IMR-90 (cell line): ENCODE results near the gene POU2F2. TPM values are rescaled to one million over a fixed set of nuclear protein-coding genes. Genes with fewer than 3 reads are reported as not detected.

Experiments used
- ATAC-seq: fragments of 200-7000 bp; cut with Tn5 transposase; 2 replicates; pipeline ENCODE4 v1.9.1; 2020; ENCODE audit warnings: low read depth, mild to moderate bottlenecking, moderate library complexity
- BruUV-seq: library from RNA; stranded (reverse); fragments of 400-500 nt; replicated peaks from 2 replicates; lab custom pipeline; 2021; lab: Mats Ljungman, UMichigan
- CTCF ChIA-PET: fragments of 300-600 bp; formaldehyde crosslinking; extraction: SDS; loops from one replicate; lab custom pipeline; 2021; ENCODE audit warnings: antibody characterized with exemption; lab: Yijun Ruan, JAX
- POLR2A ChIA-PET: fragments of 300-600 bp; sonication (Branson Sonifier 250); formaldehyde crosslinking; loops from one replicate; lab custom pipeline; 2022; ENCODE audit warnings: antibody characterized with exemption; ENCODE audit not compliant: unreplicated experiment; lab: Charles Lee
- DNase-seq: peaks from one replicate; pipeline ENCODE4 v3.0.0; 2013
- H2AFZ ChIP-seq: replicated peaks from 2 replicates; pipeline ENCODE3; 2013; ENCODE audit warnings: low read length, mild to moderate bottlenecking; ENCODE audit not compliant: poor library complexity
- H2AK5ac ChIP-seq: 2 replicates; pipeline ENCODE4 v1.6.1; 2013; ENCODE audit warnings: low read depth, low read length, inconsistent platforms
- H2AK9ac ChIP-seq: replicated peaks from 2 replicates; pipeline ENCODE3; 2013; ENCODE audit warnings: mild to moderate bottlenecking, low read depth, low read length, moderate library complexity; ENCODE audit not compliant: poor library complexity
- H2BK120ac ChIP-seq: 2 replicates; pipeline ENCODE4 v1.6.1; 2013; ENCODE audit warnings: low read depth, low read length, inconsistent platforms
- H2BK15ac ChIP-seq: 3 replicates; pipeline ENCODE4 v1.6.1; 2013; ENCODE audit warnings: low read depth, low read length, inconsistent platforms
- H2BK20ac ChIP-seq: 2 replicates; pipeline ENCODE4 v1.6.1; 2013; ENCODE audit warnings: low read depth, mild to moderate bottlenecking, inconsistent platforms, low read length, moderate library complexity
- H2BK5ac ChIP-seq: 2 replicates; pipeline ENCODE4 v1.6.1; 2013; ENCODE audit warnings: mild to moderate bottlenecking, low read depth, low read length, inconsistent platforms; ENCODE audit not compliant: poor library complexity, severe bottlenecking
- H3K14ac ChIP-seq: replicated peaks from 2 replicates; pipeline ENCODE4 v1.6.1; 2013; ENCODE audit warnings: low read depth, low read length, inconsistent platforms
- H3K18ac ChIP-seq: 2 replicates; pipeline ENCODE4 v1.6.1; 2013; ENCODE audit warnings: low read depth, low read length, control low read depth
- H3K23ac ChIP-seq: 2 replicates; pipeline ENCODE4 v1.6.1; 2013; ENCODE audit warnings: low read depth, low read length, inconsistent platforms
- H3K27ac ChIP-seq: 2 replicates; pipeline ENCODE4 v1.5.1; 2013; ENCODE audit warnings: mild to moderate bottlenecking, control low read depth, low read length; ENCODE audit not compliant: insufficient read depth
- H3K27me3 ChIP-seq: 2 replicates; pipeline ENCODE4 v1.6.1; 2013; ENCODE audit warnings: low read length; ENCODE audit not compliant: control insufficient read depth, insufficient read depth
- H3K36me3 ChIP-seq: 2 replicates; pipeline ENCODE4 v1.6.1; 2013; ENCODE audit warnings: low read length, mixed read lengths; ENCODE audit not compliant: control insufficient read depth, insufficient read depth
- H3K4ac ChIP-seq: 2 replicates; pipeline ENCODE4 v1.6.1; 2013; ENCODE audit warnings: low read depth, low read length, inconsistent platforms
- H3K4me1 ChIP-seq: 2 replicates; pipeline ENCODE4 v1.6.1; 2013; ENCODE audit warnings: low read length, mixed read lengths; ENCODE audit not compliant: control insufficient read depth, insufficient read depth
- H3K4me2 ChIP-seq: 2 replicates; pipeline ENCODE4 v1.6.1; 2013; ENCODE audit warnings: low read depth, mild to moderate bottlenecking, control low read depth, low read length, moderate library complexity
- H3K4me3 ChIP-seq: 2 replicates; pipeline ENCODE4 v1.5.1; 2013; ENCODE audit warnings: low read depth, mild to moderate bottlenecking, control low read depth, low read length, moderate library complexity; ENCODE audit not compliant: insufficient read depth
- H3K56ac ChIP-seq: 2 replicates; pipeline ENCODE4 v1.6.1; 2013; ENCODE audit warnings: low read length, inconsistent platforms; ENCODE audit not compliant: insufficient read depth; ENCODE audit errors: extremely low read depth
- H3K79me1 ChIP-seq, 2 experiments: 2 replicates each; pipeline ENCODE4 v1.6.1; 2013; ENCODE audit warnings: low read length in 2 of 2, inconsistent platforms in 1 of 2, low read depth in 1 of 2
- H3K9ac ChIP-seq: 2 replicates; pipeline ENCODE4 v1.6.1; 2013; ENCODE audit warnings: low read depth, low read length, control low read depth
- H3K9me1 ChIP-seq: 2 replicates; pipeline ENCODE4 v1.6.1; 2013; ENCODE audit warnings: low read length, inconsistent platforms; ENCODE audit not compliant: insufficient read depth
- H3K9me3 ChIP-seq: 2 replicates; pipeline ENCODE4 v1.6.1; 2013; ENCODE audit warnings: low read length; ENCODE audit not compliant: control insufficient read depth, insufficient read depth
- H4K20me1 ChIP-seq: 2 replicates; pipeline ENCODE4 v1.6.1; 2013; ENCODE audit warnings: low read length, inconsistent platforms; ENCODE audit not compliant: insufficient read depth
- H4K5ac ChIP-seq: 2 replicates; pipeline ENCODE4 v1.6.1; 2013; ENCODE audit warnings: mild to moderate bottlenecking, low read depth, low read length, control low read depth
- H4K8ac ChIP-seq, 2 experiments: 2 replicates each; pipeline ENCODE4 v1.6.1; 2013; ENCODE audit warnings: low read depth in 2 of 2, low read length in 2 of 2, control low read depth in 1 of 2, inconsistent platforms in 1 of 2
- H4K91ac ChIP-seq: 2 replicates; pipeline ENCODE4 v1.6.1; 2013; ENCODE audit warnings: low read depth, low read length, inconsistent platforms; ENCODE audit not compliant: insufficient read depth
- BHLHE40 ChIP-seq: fragments of 150-350 bp; IDR thresholded peaks from 2 replicates; pipeline ENCODE4 v1.6.1; 2016; ENCODE audit warnings: mild to moderate bottlenecking, low read depth, low read length
- CTCF ChIP-seq: conservative IDR thresholded peaks from 2 replicates; pipeline ENCODE4 v1.5.1; 2012; ENCODE audit warnings: mild to moderate bottlenecking, low read depth, low read length, improper control_type of control experiment
- FOS ChIP-seq: fragments of 150-350 bp; IDR thresholded peaks from 2 replicates; pipeline ENCODE4 v1.6.1; 2016; ENCODE audit warnings: low read depth, low read length
- MAFK ChIP-seq: IDR thresholded peaks from 2 replicates; pipeline ENCODE4 v1.6.1; 2012; ENCODE audit warnings: low read depth, low read length, improper control_type of control experiment
- MAZ ChIP-seq: IDR thresholded peaks from 2 replicates; pipeline ENCODE4 v1.6.1; 2012; ENCODE audit warnings: low read depth, mild to moderate bottlenecking, low read length, improper control_type of control experiment, moderate library complexity, borderline replicate concordance
- MXI1 ChIP-seq: IDR thresholded peaks from 2 replicates; pipeline ENCODE4 v1.6.1; 2012; ENCODE audit warnings: low read depth, mild to moderate bottlenecking, low read length, moderate library complexity, borderline replicate concordance
- NFE2L2 ChIP-seq: fragments of 150-350 bp; IDR thresholded peaks from 2 replicates; pipeline ENCODE4 v1.6.1; 2016; ENCODE audit warnings: low read depth, mild to moderate bottlenecking, low read length
- RAD21 ChIP-seq: IDR thresholded peaks from 2 replicates; pipeline ENCODE4 v1.6.1; 2012; ENCODE audit warnings: low read length, improper control_type of control experiment
- RCOR1 ChIP-seq: IDR thresholded peaks from 2 replicates; pipeline ENCODE4 v1.6.1; 2012; ENCODE audit warnings: mild to moderate bottlenecking, low read length, improper control_type of control experiment; ENCODE audit not compliant: insufficient replicate concordance
- RFX5 ChIP-seq: IDR thresholded peaks from 2 replicates; pipeline ENCODE4 v1.8.0; 2012; ENCODE audit warnings: low read depth, mild to moderate bottlenecking, low read length, moderate library complexity
- SMC3 ChIP-seq: fragments of 150-350 bp; IDR thresholded peaks from 2 replicates; pipeline ENCODE4 v1.6.1; 2016; ENCODE audit warnings: low read depth, mild to moderate bottlenecking, antibody characterized with exemption, low read length, moderate library complexity
- USF2 ChIP-seq: fragments of 150-350 bp; IDR thresholded peaks from 2 replicates; pipeline ENCODE4 v1.6.1; 2017; ENCODE audit warnings: mild to moderate bottlenecking, antibody characterized with exemption, low read length, low read depth
- WGBS, 2 experiments: methylation state at CpG; one replicate each; pipeline versions ENCODE4 v1.1.5 to v1.1.7; 2013; ENCODE audit warnings: missing lambda C conversion rate in 2 of 2; ENCODE audit not compliant: insufficient read length in 1 of 2; ENCODE audit errors: extremely low coverage in 2 of 2; 5-methylcytosine and 5-hydroxymethylcytosine counted together
- dilution Hi-C: fragments of 300-500 bp; cut with HindIII; formaldehyde crosslinking; loops from one replicate; pipeline ENCODE4 v1.14.3; 2018; ENCODE audit warnings: low sequenced_read_pairs; ENCODE audit not compliant: unreplicated experiment
- in situ Hi-C: fragments of 300-500 bp; cut with MboI; formaldehyde crosslinking; loops from 3 replicates; pipeline ENCODE4 v1.14.3; 2019; ENCODE audit warnings: low sequenced_read_pairs, inconsistent platforms, mixed read lengths
- intact Hi-C: fragments of 100-400 bp; cut with micrococcal nuclease; formaldehyde crosslinking; loops from 2 replicates; pipeline ENCODE4 v1.10.0; 2022
- polyA plus RNA-seq, 3 experiments: library from polyadenylated mRNA; depleted of rRNA; stranded (reverse); fragments of >200 nt; gene quantifications; 2 replicates each; pipeline ENCODE4 v1.2.3, GENCODE V29; 2012; ENCODE audit warnings: low replicate concordance in 1 of 3
- total RNA-seq: library from RNA; depleted of rRNA; stranded (reverse); fragments of >200 nt; gene quantifications from 2 replicates; pipeline ENCODE4 v1.2.3, GENCODE V29; 2012

POU2F2 gene
- total and polyA plus RNA-seq, 2 of the 4 experiments (the other 2 are of a cell fraction), result 0.54 to 5.0 TPM

DNA sequence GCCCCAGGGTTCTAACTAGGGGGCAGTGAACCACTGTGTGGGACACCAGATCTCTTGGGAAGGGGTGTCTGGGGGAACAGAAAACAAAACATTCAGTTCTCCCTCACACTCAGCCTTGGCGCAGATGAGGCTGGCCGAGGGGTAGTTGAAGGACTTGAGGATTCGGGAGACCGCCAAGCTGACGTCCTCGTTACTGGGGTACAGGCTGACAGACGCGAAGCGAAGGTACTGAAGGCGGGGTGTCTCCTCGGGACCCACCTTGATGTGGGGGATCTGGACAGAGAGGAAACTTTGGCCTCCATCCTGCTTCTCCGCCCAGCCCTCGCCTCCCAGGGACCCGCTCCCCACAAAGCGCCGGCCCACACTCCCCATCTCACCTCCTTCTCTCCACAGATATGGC lies 69.9 kb downstream of the POU2F2 start:
- no peak for DNase-seq
- ChIA-PET CTCF (no interaction called here), POLR2A (no interaction called here)
- Histone ChIP-seq H3K56ac (no peak overlapping the region), H3K4me3 (no peak overlapping the region), H2BK120ac (no peak overlapping the region), H2BK5ac (no peak overlapping the region), H2BK15ac (no peak overlapping the region), H2AK9ac (no peak overlapping the region), H3K9me1 (no peaks in the 10 kb centered on the region), H3K9me3 (no peaks in the 10 kb centered on the region), H3K18ac (no peak overlapping the region), H3K27me3 (peaks cover 47% of the 10 kb centered on the region), H3K9ac (no peak overlapping the region), H2AFZ (no peak overlapping the region), H4K91ac (no peak overlapping the region), H3K36me3 (no peaks in the 10 kb centered on the region), H3K27ac (no peak overlapping the region), H3K79me1 (no peaks in the 10 kb centered on the region), H3K4me2 (no peak overlapping the region), H4K8ac (no peak overlapping the region), H3K14ac (no peak overlapping the region), H2BK20ac (no peak overlapping the region), H3K4ac (no peak overlapping the region), H4K5ac (no peak overlapping the region), H4K20me1 (no peaks in the 10 kb centered on the region), H3K23ac (no peak overlapping the region), H3K4me1 (no peaks in the 10 kb centered on the region), H2AK5ac (no peak overlapping the region)
- dilution Hi-C loops (no loop called here), intact Hi-C loops (no loop called here), in situ Hi-C loops (no loop called here)
- WGBS, 2 experiments, result no CpG with 5 or more reads among the region's 16 CpGs
- TF ChIP-seq MAFK (no peak), SMC3 (no peak), BHLHE40 (no peak), FOS (no peak), NFE2L2 (no peak), RFX5 (no peak), RCOR1 (no peak), USF2 (no peak), CTCF (no peak), MXI1 (no peak), RAD21 (no peak), MAZ (no peak)
- ATAC-seq, result no peak
- BruUV-seq, result no TSS peak
